NCI-H2081 treated with DMSO at 0.1 percent for 48 hours (cell line): ENCODE results near the gene QPRT.
"Not testable (repeated sequence)": the region's sequence is repeated elsewhere in the genome, so short reads cannot be mapped to it uniquely, and the experiment has no call there.

ENCODE experiments used
- DNase-seq: peaks from one replicate; lab custom pipeline; 2025; lab: John Stamatoyannopoulos, UW

The QPRT gene

DNA sequence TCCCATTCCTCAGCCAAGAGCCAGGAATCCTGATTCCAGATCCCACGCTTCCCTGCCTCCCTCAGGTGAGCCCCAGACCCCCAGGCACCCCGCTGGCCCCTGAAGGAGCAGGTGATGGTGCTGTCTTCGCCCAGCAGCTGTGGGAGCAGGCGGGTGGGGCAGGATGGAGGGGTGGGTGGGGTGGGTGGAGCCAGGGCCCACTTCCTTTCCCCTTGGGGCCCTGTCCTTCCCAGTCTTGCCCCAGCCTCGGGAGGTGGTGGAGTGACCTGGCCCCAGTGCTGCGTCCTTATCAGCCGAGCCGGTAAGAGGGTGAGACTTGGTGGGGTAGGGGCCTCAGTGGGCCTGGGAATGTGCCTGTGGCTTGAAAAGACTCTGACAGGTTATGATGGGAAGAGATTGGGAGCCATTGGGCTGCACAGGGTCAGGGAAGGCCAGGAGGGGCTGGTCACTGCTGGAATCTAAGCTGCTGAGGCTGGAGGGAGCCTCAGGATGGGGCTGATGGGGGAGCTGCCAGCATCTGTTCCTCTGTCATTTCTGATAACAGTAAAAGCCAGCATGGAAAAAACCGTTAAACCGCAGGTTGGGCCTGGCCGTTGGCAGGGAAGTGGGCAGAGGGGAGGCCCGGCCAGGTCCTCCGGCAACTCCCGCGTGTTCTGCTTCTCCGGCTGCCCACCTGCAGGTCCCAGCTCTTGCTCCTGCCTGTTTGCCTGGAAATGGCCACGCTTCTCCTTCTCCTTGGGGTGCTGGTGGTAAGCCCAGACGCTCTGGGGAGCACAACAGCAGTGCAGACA lies 15.8 kb upstream of the QPRT start, which contains the start of gene SPN:
TSS of gene SPN (plus strand) at position 232 of the 791 bp plus-strand sequence. CDS start at position 714, 482 bp downstream.
- no peak for DNase-seq

DNA sequence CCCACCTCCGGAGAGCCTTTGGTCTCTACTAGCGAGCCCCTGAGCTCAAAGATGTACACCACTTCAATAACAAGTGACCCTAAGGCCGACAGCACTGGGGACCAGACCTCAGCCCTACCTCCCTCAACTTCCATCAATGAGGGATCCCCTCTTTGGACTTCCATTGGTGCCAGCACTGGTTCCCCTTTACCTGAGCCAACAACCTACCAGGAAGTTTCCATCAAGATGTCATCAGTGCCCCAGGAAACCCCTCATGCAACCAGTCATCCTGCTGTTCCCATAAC lies 15.2 kb upstream of the QPRT start:
- no peak for DNase-seq

GRCh38 chr16:29664091-29664921 lies 14.7 kb upstream of the QPRT start:
- DNase-seq: no peak

- DNase-seq: no peak
Observed at GRCh38 chr16:29665294-29666077, 13.5 kb upstream of the QPRT start.

DNA sequence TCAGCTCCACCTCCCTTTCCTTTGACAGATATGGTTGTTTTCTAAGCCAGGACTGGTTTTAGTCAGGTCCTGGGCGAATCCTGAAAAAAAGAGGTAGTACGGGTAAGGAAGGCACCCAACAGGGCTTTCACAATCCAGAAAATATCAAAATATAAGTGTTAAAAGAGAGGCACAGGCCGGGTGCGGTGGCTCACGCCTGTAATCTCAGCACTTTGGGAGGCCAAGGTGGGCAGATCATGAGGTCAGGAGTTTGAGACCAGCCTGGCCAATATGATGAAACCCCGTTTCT lies 11.7 kb upstream of the QPRT start:
- DNase-seq: not testable (repeated sequence)

- DNase-seq: no peak
Observed at GRCh38 chr16:29667755-29668154, 11.2 kb upstream of the QPRT start.

GRCh38 chr16:29668267-29668666 lies 10.7 kb upstream of the QPRT start:
- DNase-seq: no peak

- DNase-seq: no peak
Observed at GRCh38 chr16:29673501-29673900, 5.5 kb upstream of the QPRT start.

GRCh38 chr16:29674188-29674587 lies 4.8 kb upstream of the QPRT start:
- no peak for DNase-seq

- no peak for DNase-seq
Observed at GRCh38 chr16:29675811-29676643, 3.0 kb upstream of the QPRT start.

- DNase-seq: no peak
Observed at GRCh38 chr16:29676989-29677785, 1.8 kb upstream of the QPRT start.

DNA sequence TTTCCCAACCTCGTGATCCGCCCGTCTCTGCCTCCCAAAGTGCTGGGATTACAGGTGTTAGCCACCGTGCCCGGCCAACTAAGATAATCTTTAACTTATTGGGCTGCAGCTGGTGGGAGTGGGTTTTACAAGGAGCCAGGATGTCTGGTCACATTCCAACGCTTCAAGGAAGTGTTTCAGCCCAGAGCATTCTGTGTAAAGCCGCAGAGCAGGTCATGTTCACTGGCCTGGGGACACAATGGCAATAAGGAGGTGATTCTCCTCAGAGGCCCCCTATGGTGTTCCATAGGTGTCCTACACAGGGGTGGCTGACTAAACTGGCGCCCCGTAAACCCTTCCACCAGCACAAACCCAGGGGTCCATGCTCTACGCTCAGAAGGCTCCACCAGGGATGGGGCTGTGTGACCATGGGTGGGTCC lies 1.2 kb downstream of the QPRT start:
- no peak for DNase-seq

- no peak for DNase-seq
Observed at GRCh38 chr16:29683543-29684090, 4.6 kb downstream of the QPRT start.

GRCh38 chr16:29684679-29685078 lies 5.7 kb downstream of the QPRT start:
- DNase-seq: no peak

DNA sequence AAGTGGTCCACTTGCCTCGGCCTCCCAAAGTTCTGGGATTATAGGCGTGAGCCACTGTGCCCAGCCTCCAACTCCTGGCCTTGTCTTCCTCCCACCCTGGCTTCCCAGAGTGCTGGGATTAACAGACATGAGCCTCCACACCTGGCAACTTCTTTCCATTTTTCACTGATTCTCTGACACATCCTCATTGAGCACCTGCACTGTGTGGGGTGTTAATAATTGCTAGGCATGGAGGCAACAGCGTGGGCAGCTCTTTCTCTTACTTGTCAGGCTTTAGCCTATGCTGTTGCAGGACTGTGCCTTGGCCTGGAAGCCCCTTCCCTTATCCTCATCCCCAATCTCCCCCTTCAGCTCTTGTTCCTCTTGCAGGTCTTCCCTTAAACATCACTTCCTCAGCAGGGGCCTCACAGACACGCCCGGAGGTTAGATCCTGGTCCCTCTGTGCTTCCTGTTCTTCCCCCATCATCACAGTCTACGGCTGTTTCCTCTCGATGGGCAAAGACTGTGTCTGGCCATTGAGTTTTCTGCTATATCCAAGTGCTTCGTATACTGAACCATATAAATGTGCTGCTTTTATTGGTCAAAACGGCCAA lies 7.9 kb downstream of the QPRT start:
- DNase-seq: no peak

GRCh38 chr16:29687755-29688154 lies 8.8 kb downstream of the QPRT start:
- DNase-seq: no peak

- DNase-seq: no peak
Observed at GRCh38 chr16:29688172-29688571, 9.2 kb downstream of the QPRT start.

GRCh38 chr16:29689490-29690351 lies 10.7 kb downstream of the QPRT start:
- not testable (repeated sequence) for DNase-seq

GRCh38 chr16:29692606-29693005 lies 13.6 kb downstream of the QPRT start:
- not testable (repeated sequence) for DNase-seq
